Kidney epithelial cell (primary cell): ENCODE measurements around the gene CXCL1. TPM values are rescaled to one million over a fixed set of nuclear protein-coding genes. Genes with fewer than 3 reads are reported as not detected.

Experiments used
- DNase-seq: peaks from one replicate; pipeline ENCODE4 v3.0.0-alpha.2; 2010; ENCODE audit warnings: low read depth
- H3K27me3 ChIP-seq: 2 replicates; pipeline ENCODE4 v1.6.0; 2011; ENCODE audit warnings: low read length; ENCODE audit not compliant: control insufficient read depth, insufficient read depth
- H3K36me3 ChIP-seq: 2 replicates; pipeline ENCODE4 v1.5.1; 2011; ENCODE audit warnings: low read length; ENCODE audit not compliant: control insufficient read depth, insufficient read depth
- H3K4me3 ChIP-seq: 2 replicates; pipeline ENCODE4 v1.5.1; 2011; ENCODE audit warnings: low read depth, mild to moderate bottlenecking, control low read depth, low read length
- CTCF ChIP-seq: IDR thresholded peaks from 2 replicates; pipeline ENCODE4 v1.5.1; 2011; ENCODE audit warnings: mild to moderate bottlenecking, moderate library complexity, low read length, control low read depth, inconsistent platforms; ENCODE audit not compliant: insufficient read depth, poor library complexity, severe bottlenecking
- total RNA-seq: library from RNA; depleted of rRNA; stranded (reverse); fragments of >200 nt; gene quantifications from 2 replicates; pipeline ENCODE4 v1.2.3, GENCODE V29; 2015

Gene CXCL1
- total RNA-seq, 1 donor from 2014 or later = 75.9 TPM

- Histone ChIP-seq H3K27me3 (no peaks in the 10 kb centered on the region), H3K36me3 (no peaks in the 10 kb centered on the region), H3K4me3 (no peak overlapping the region)
- TF ChIP-seq CTCF = no peak
- DNase-seq = no peak
Measured at GRCh38 chr4:73847526-73848182, 21.5 kb upstream of the CXCL1 start.

GRCh38 chr4:73848183-73848777 is 20.9 kb upstream of the CXCL1 start:
- Histone ChIP-seq H3K27me3 (no peaks in the 10 kb centered on the region), H3K36me3 (no peaks in the 10 kb centered on the region), H3K4me3 (no peak overlapping the region)
- TF ChIP-seq CTCF = no peak
- no peak for DNase-seq

- no peaks in the 10 kb centered on the region for H3K36me3 ChIP-seq
- TF ChIP-seq CTCF = no peak
- no peak for DNase-seq
- H3K4me3 ChIP-seq = no peak overlapping the region
- H3K27me3 ChIP-seq = no peaks in the 10 kb centered on the region
Measured at GRCh38 chr4:73850261-73850970, 18.8 kb upstream of the CXCL1 start.

- Histone ChIP-seq H3K4me3 (no peak overlapping the region), H3K27me3 (no peaks in the 10 kb centered on the region), H3K36me3 (no peaks in the 10 kb centered on the region)
- no peak for DNase-seq
- TF ChIP-seq CTCF = no peak
Measured at GRCh38 chr4:73851293-73851692, 17.9 kb upstream of the CXCL1 start.

- Histone ChIP-seq H3K27me3 (no peaks in the 10 kb centered on the region), H3K4me3 (no peak overlapping the region), H3K36me3 (no peaks in the 10 kb centered on the region)
- no peak for TF ChIP-seq CTCF
- no peak for DNase-seq
Measured at GRCh38 chr4:73852771-73853170, 16.4 kb upstream of the CXCL1 start.

GRCh38 chr4:73853246-73853704 is 15.9 kb upstream of the CXCL1 start, which contains the start of gene PF4V1:
Gene PF4V1, plus strand, starts transcription at chr4:73853296. Its CDS starts 67 bp downstream, at chr4:73853363.
- Histone ChIP-seq H3K36me3 (no peaks in the 10 kb centered on the region), H3K27me3 (no peaks in the 10 kb centered on the region), H3K4me3 (peak within 1 kb of the TSS; percentile 8)
- peak; percentile 64 for TF ChIP-seq CTCF
- no peak for DNase-seq
